Loucy (cell line): Measurements from ENCODE around the gene SLC15A3.

Experiments used
- H2AFZ ChIP-seq: fragments of 200-600 bp; sonication (generic); 2 replicates; pipeline ENCODE4 v1.6.0; 2016; ENCODE audit warnings: antibody characterized with exemption, mild to moderate bottlenecking, low read length, moderate library complexity
- H3F3A ChIP-seq: fragments of 200-600 bp; 2 replicates; pipeline ENCODE4 v1.6.0; 2016; ENCODE audit warnings: antibody characterized with exemption, low read depth, mild to moderate bottlenecking
- H3K27me3 ChIP-seq: fragments of 200-600 bp; sonication (generic); 2 replicates; pipeline ENCODE4 v1.6.1; 2014; ENCODE audit warnings: low read length, mild to moderate bottlenecking; ENCODE audit not compliant: insufficient read depth, poor library complexity, severe bottlenecking
- H3K36me3 ChIP-seq: fragments of 200-600 bp; sonication (generic); 2 replicates; pipeline ENCODE4 v1.6.1; 2016; ENCODE audit warnings: low read length; ENCODE audit not compliant: insufficient read depth
- H3K4me1 ChIP-seq: fragments of 200-600 bp; sonication (generic); 2 replicates; pipeline ENCODE4 v1.5.1; 2014; ENCODE audit warnings: low read length, mild to moderate bottlenecking; ENCODE audit not compliant: insufficient read depth, poor library complexity, severe bottlenecking
- H3K4me2 ChIP-seq: fragments of 200-600 bp; sonication (generic); 2 replicates; pipeline ENCODE4 v1.6.0; 2014; ENCODE audit warnings: antibody characterized with exemption, low read length, low read depth, mild to moderate bottlenecking; ENCODE audit not compliant: poor library complexity, severe bottlenecking
- H3K4me3 ChIP-seq: fragments of 200-600 bp; sonication (generic); 2 replicates; pipeline ENCODE4 v1.5.1; 2014; ENCODE audit warnings: low read length, mild to moderate bottlenecking, mixed read lengths; ENCODE audit not compliant: poor library complexity, severe bottlenecking
- H3K79me2 ChIP-seq: fragments of 200-600 bp; sonication (generic); 2 replicates; pipeline ENCODE4 v1.6.1; 2014; ENCODE audit warnings: low read length; ENCODE audit not compliant: insufficient read depth
- H3K9ac ChIP-seq: fragments of 200-600 bp; sonication (generic); 2 replicates; pipeline ENCODE4 v1.6.0; 2014; ENCODE audit warnings: mild to moderate bottlenecking, low read depth, low read length, moderate library complexity; ENCODE audit not compliant: poor library complexity, severe bottlenecking
- H3K9me2 ChIP-seq: fragments of 200-600 bp; sonication (generic); replicated peaks from 2 replicates; pipeline ENCODE4 v1.6.1; 2016; ENCODE audit warnings: low read depth, low read length, mixed read lengths
- H3K9me3 ChIP-seq: fragments of 200-600 bp; sonication (generic); 2 replicates; pipeline ENCODE4 v1.6.1; 2014; ENCODE audit warnings: mild to moderate bottlenecking, antibody characterized with exemption, low read length, low read depth; ENCODE audit not compliant: insufficient read depth
- H4K20me1 ChIP-seq: fragments of 200-600 bp; sonication (generic); 2 replicates; pipeline ENCODE4 v1.6.0; 2014; ENCODE audit warnings: antibody characterized with exemption, low read length, mild to moderate bottlenecking; ENCODE audit not compliant: insufficient read depth, poor library complexity, severe bottlenecking
- CTCF ChIP-seq: fragments of 200-600 bp; sonication (generic); conservative IDR thresholded peaks from 2 replicates; pipeline ENCODE4 v1.5.1; 2014; ENCODE audit warnings: mild to moderate bottlenecking, antibody characterized with exemption, low read length
- EZH2phosphoT487 ChIP-seq: fragments of 200-600 bp; IDR thresholded peaks from 2 replicates; pipeline ENCODE4 v1.6.1; 2018; ENCODE audit warnings: antibody characterized with exemption, mild to moderate bottlenecking, moderate library complexity, borderline replicate concordance

The SLC15A3 gene

GRCh38 chr11:60899046-60899936, 52.7 kb downstream of the SLC15A3 start:
- no peak for TF ChIP-seq EZH2phosphoT487
- peak; percentile 99 for TF ChIP-seq CTCF
- no peaks in the 10 kb centered on the region for H3K27me3 ChIP-seq

DNA sequence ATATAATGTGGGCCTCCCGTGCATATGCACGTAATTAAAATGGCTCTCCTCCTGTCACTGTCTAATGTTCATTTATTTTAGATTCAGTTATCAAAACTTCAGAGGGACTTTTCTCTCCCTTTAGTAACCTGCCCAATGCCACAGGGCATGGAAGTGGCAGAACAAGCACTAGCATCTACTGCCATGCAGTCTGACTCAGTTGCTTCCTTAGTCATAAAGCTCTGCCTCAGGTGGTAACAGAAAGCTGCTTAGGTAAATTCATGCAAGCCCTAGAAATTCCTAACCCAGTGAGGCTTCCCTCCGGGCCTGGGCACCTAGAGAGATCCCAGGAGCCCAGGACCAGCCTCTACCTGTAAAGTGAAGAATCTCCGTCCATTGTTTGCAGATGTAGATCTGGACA, 54.5 kb downstream of the SLC15A3 start:
- H3K9me2 ChIP-seq: no peaks in the 10 kb centered on the region
- peaks cover 89% of the 10 kb centered on the region; the same call in 1 of the 2 replicates for H3K36me3 ChIP-seq
- no peaks in the 10 kb centered on the region for H3K9me3 ChIP-seq
- peaks cover 15% of the 10 kb centered on the region; the same call in 1 of the 2 replicates for H3K79me2 ChIP-seq
- H3K4me2 ChIP-seq: no peak overlapping the region
- H3F3A ChIP-seq: peaks cover 4% of the 10 kb centered on the region; the same call in 1 of the 2 replicates
- TF ChIP-seq CTCF (no peak), EZH2phosphoT487 (no peak)
- H3K27me3 ChIP-seq: no peaks in the 10 kb centered on the region
- peaks cover 9% of the 10 kb centered on the region for H3K4me1 ChIP-seq
- H3K9ac ChIP-seq: no peak overlapping the region
- peaks cover 14% of the 10 kb centered on the region for H4K20me1 ChIP-seq
- no peak overlapping the region for H2AFZ ChIP-seq
- no peak overlapping the region for H3K4me3 ChIP-seq

More at GRCh38 chr11:60899046-60899936, 52.7 kb downstream of the SLC15A3 start:
- no peaks in the 10 kb centered on the region for H3K9me3 ChIP-seq
- peaks cover 89% of the 10 kb centered on the region; the same call in 1 of the 2 replicates for H3K36me3 ChIP-seq
- no peak overlapping the region for H3K9ac ChIP-seq
- no peak overlapping the region for H2AFZ ChIP-seq
- peaks cover 33% of the 10 kb centered on the region for H3K79me2 ChIP-seq
- H3K9me2 ChIP-seq: no peaks in the 10 kb centered on the region
- H3K4me1 ChIP-seq: peaks cover 21% of the 10 kb centered on the region
- peaks cover 26% of the 10 kb centered on the region for H4K20me1 ChIP-seq
- H3K4me2 ChIP-seq: no peak overlapping the region
- peaks cover 4% of the 10 kb centered on the region; the same call in 1 of the 2 replicates for H3F3A ChIP-seq
- H3K4me3 ChIP-seq: no peak overlapping the region

GRCh38 chr11:60895687-60896086, 56.3 kb downstream of the SLC15A3 start:
- H3K27me3 ChIP-seq: no peaks in the 10 kb centered on the region
- peaks cover 21% of the 10 kb centered on the region for H3K4me1 ChIP-seq
- H3K79me2 ChIP-seq: no peaks in the 10 kb centered on the region; the same call in 1 of the 2 replicates
- peaks cover 71% of the 10 kb centered on the region; the same call in 1 of the 2 replicates for H3K36me3 ChIP-seq
- no peaks in the 10 kb centered on the region for H3K9me3 ChIP-seq
- peaks cover 8% of the 10 kb centered on the region for H4K20me1 ChIP-seq
- peaks cover 4% of the 10 kb centered on the region; the same call in 1 of the 2 replicates for H3F3A ChIP-seq
- no peak overlapping the region for H3K9ac ChIP-seq
- H2AFZ ChIP-seq: no peak overlapping the region
- no peaks in the 10 kb centered on the region for H3K9me2 ChIP-seq
- H3K4me2 ChIP-seq: no peak overlapping the region
- no peak overlapping the region for H3K4me3 ChIP-seq
- TF ChIP-seq CTCF (no peak), EZH2phosphoT487 (no peak)
